B cell (primary cell): ENCODE data around the gene DCAF6. TPM values are rescaled to one million over a fixed set of nuclear protein-coding genes. Genes with fewer than 3 reads are reported as not detected.

Source experiments
- ATAC-seq: fragments of 200-7000 bp; cut with Tn5 transposase; one replicate; pipeline ENCODE4 v1.10.0; 2021; ENCODE audit warnings: low read depth, mild to moderate bottlenecking, moderate number of reproducible peaks, moderate library complexity
- CTCF ChIA-PET: fragments of 350-600 bp; sonication (Branson Sonifier 250); formaldehyde crosslinking; loops from one replicate; lab custom pipeline; 2021; ENCODE audit warnings: antibody characterized with exemption, inconsistent platforms; lab: Charles Lee
- POLR2A ChIA-PET: fragments of 350-600 bp; sonication (Branson Sonifier 250); formaldehyde crosslinking; loops from one replicate; lab custom pipeline; 2021; ENCODE audit warnings: antibody characterized with exemption; lab: Charles Lee
- DNase-seq: peaks from one replicate; pipeline ENCODE4 v3.0.0; 2013
- H2AFZ ChIP-seq: 2 replicates; pipeline ENCODE4 v1.6.1; 2012; ENCODE audit warnings: mild to moderate bottlenecking, low read depth, low read length; ENCODE audit not compliant: insufficient read depth, poor library complexity, severe bottlenecking
- H3K27ac ChIP-seq, 2 donors: 1 replicate in 1 of 2; 2 replicates in 1 of 2; pipeline ENCODE4 v1.5.1; 2012 to 2013; ENCODE audit warnings: low read length in 2 of 2, mild to moderate bottlenecking in 2 of 2, moderate library complexity in 1 of 2
- H3K27me3 ChIP-seq, 4 experiments: fragments of 200-600 bp in 1 of 4; sonication (generic) in 1 of 4; replicated peaks in 1 of 4; 1 replicate in 2 of 4; 2 replicates in 2 of 4; pipeline versions ENCODE4 v1.6.1 to v1.7.0; 2013 to 2016; ENCODE audit warnings: low read length in 3 of 4, mild to moderate bottlenecking in 2 of 4, mixed read lengths in 1 of 4, moderate library complexity in 1 of 4; ENCODE audit not compliant: insufficient read depth in 4 of 4, control insufficient read depth in 3 of 4; ENCODE audit errors: control extremely low read depth in 1 of 4
- H3K36me3 ChIP-seq, 2 experiments: replicated peaks in 1 of 2; 1 replicate in 1 of 2; 2 replicates in 1 of 2; pipeline versions ENCODE4 v1.6.1 to v1.7.1; 2013; ENCODE audit warnings: low read length in 1 of 2; ENCODE audit not compliant: insufficient read depth in 2 of 2, control insufficient read depth in 1 of 2; ENCODE audit errors: control extremely low read depth in 1 of 2, extremely low read depth in 1 of 2
- H3K4me1 ChIP-seq, 2 donors: fragments of 200-600 bp in 1 of 2; sonication (generic) in 1 of 2; 1 replicate in 1 of 2; 2 replicates in 1 of 2; pipeline versions ENCODE4 v1.5.1 to v1.6.1; 2013 to 2017; ENCODE audit warnings: low read length in 2 of 2; ENCODE audit not compliant: control insufficient read depth in 2 of 2, insufficient read depth in 2 of 2
- H3K4me2 ChIP-seq: replicated peaks from 2 replicates; pipeline ENCODE3; 2012; ENCODE audit warnings: mild to moderate bottlenecking, low read depth, low read length; ENCODE audit not compliant: poor library complexity, severe bottlenecking
- H3K4me3 ChIP-seq, 5 experiments: fragments of 200-600 bp in 1 of 5; sonication (generic) in 1 of 5; 1 replicate in 3 of 5; 2 replicates in 2 of 5; pipeline versions ENCODE4 v1.5.1 to v1.7.0; 2011 to 2016; ENCODE audit warnings: low read length in 4 of 5, mild to moderate bottlenecking in 4 of 5, low read depth in 2 of 5, control low read depth in 1 of 5, moderate library complexity in 1 of 5; ENCODE audit not compliant: insufficient read depth in 1 of 5; ENCODE audit errors: control extremely low read depth in 1 of 5, extremely low read depth in 1 of 5
- H3K79me2 ChIP-seq: fragments of 200-600 bp; sonication (generic); one replicate; pipeline ENCODE4 v1.6.0; 2016; ENCODE audit warnings: low read length; ENCODE audit not compliant: control insufficient read depth, insufficient read depth
- H3K9ac ChIP-seq: fragments of 200-600 bp; sonication (generic); 2 replicates; pipeline ENCODE4 v1.6.1; 2017; ENCODE audit warnings: mild to moderate bottlenecking, low read length, moderate library complexity
- H3K9me3 ChIP-seq, 3 donors: one replicate each; pipeline versions ENCODE4 v1.6.1 to v1.7.1; 2013; ENCODE audit warnings: low read length in 2 of 3; ENCODE audit not compliant: control insufficient read depth in 2 of 3, insufficient read depth in 1 of 3; ENCODE audit errors: control extremely low read depth in 1 of 3
- H4K20me1 ChIP-seq: 2 replicates; pipeline ENCODE4 v1.6.0; 2012; ENCODE audit warnings: mild to moderate bottlenecking, low read length; ENCODE audit not compliant: insufficient read depth, control insufficient read depth, poor library complexity, severe bottlenecking
- H3K27ac Mint-ChIP-seq: one replicate; pipeline ENCODE4 v1.8.0; 2021; ENCODE audit warnings: mixed read lengths
- H3K27me3 Mint-ChIP-seq: one replicate; pipeline ENCODE4 v1.8.0; 2021; ENCODE audit warnings: mixed read lengths
- H3K4me1 Mint-ChIP-seq: one replicate; pipeline ENCODE4 v1.8.0; 2021; ENCODE audit warnings: mixed read lengths
- H3K4me3 Mint-ChIP-seq: one replicate; pipeline ENCODE4 v1.8.0; 2021; ENCODE audit warnings: mixed read lengths
- H3K9me3 Mint-ChIP-seq: one replicate; pipeline ENCODE4 v1.8.0; 2022; ENCODE audit warnings: mixed read lengths; ENCODE audit not compliant: insufficient read depth
- CTCF ChIP-seq: fragments of 200-600 bp; IDR thresholded peaks from one replicate; pipeline ENCODE4 v1.8.0; 2022; ENCODE audit warnings: antibody characterized with exemption, mild to moderate bottlenecking
- EZH2 ChIP-seq: IDR thresholded peaks from 2 replicates; pipeline ENCODE4 v1.6.1; 2012; ENCODE audit warnings: borderline replicate concordance, low read depth, mild to moderate bottlenecking, moderate library complexity, low read length; ENCODE audit not compliant: insufficient read depth, poor library complexity, severe bottlenecking
- WGBS: methylation state at CpG from one replicate; pipeline ENCODE4 v1.1.5; 2013; ENCODE audit warnings: missing lambda C conversion rate; ENCODE audit not compliant: insufficient coverage; 5-methylcytosine and 5-hydroxymethylcytosine counted together
- intact Hi-C: fragments of 100-400 bp; cut with micrococcal nuclease; formaldehyde crosslinking; loops from one replicate; pipeline ENCODE4 v1.10.0; 2022
- polyA plus RNA-seq: library from polyadenylated mRNA; depleted of rRNA; stranded (reverse); fragments of >200 nt; gene quantifications from 2 replicates; pipeline ENCODE4 v1.2.3, GENCODE V29; 2012
- total RNA-seq, 2 donors: library from RNA; stranded (reverse); fragments of 120-200 nt in 1 of 2; gene quantifications; 1 replicate in 1 of 2; 2 replicates in 1 of 2; pipeline versions ENCODE4 v1.2.3 to v1.2.4, GENCODE V29; 2013 to 2022

DCAF6 gene
- total and polyA plus RNA-seq, 2 donors (not counting 1 experiment from before 2014, with no cell fraction given) = 17.5 to 40.4 TPM

GRCh38 chr1:168001213-168001612 is 64.7 kb downstream of the DCAF6 start:
- Histone ChIP-seq H3K79me2 (no peaks in the 10 kb centered on the region), H4K20me1 (no peaks in the 10 kb centered on the region), H3K4me1 (no peaks in the 10 kb centered on the region), H3K4me2 (no peak overlapping the region), H3K36me3 (peaks cover 9 to 11% of the 10 kb centered on the region in 2 experiments), H3K27me3 (no peaks in the 10 kb centered on the region), H3K9ac (no peak overlapping the region), H3K4me3 (no peak overlapping the region), H3K27ac (no peak overlapping the region), H3K9me3 (no peaks in the 10 kb centered on the region), H2AFZ (no peak overlapping the region)
- Mint-ChIP-seq H3K4me3 (no peak overlapping the region), H3K27me3 (no peaks in the 10 kb centered on the region), H3K9me3 (no peaks in the 10 kb centered on the region), H3K4me1 (no peaks in the 10 kb centered on the region), H3K27ac (no peak overlapping the region)
- ChIA-PET POLR2A (no interaction called here), CTCF (no interaction called here)
- intact Hi-C loops = loop anchor here (10.0 kb wide), 1 partner anchor 66 kb away; the partner anchor contains the start of genes DCAF6 and MPC2
- 100% methylated on average over 1 of the region's 1 CpG for WGBS
- TF ChIP-seq CTCF (no peak), EZH2 (no peak)
- DNase-seq (no peak), ATAC-seq (no peak)

GRCh38 chr1:168004531-168004930 is 68.0 kb downstream of the DCAF6 start:
- no peaks in the 10 kb centered on the region for H3K9me3 Mint-ChIP-seq
- no peak overlapping the region for H3K27ac Mint-ChIP-seq
- Histone ChIP-seq H4K20me1 (no peaks in the 10 kb centered on the region), H3K4me3 (no peak overlapping the region), H3K27ac (no peak overlapping the region), H3K36me3 (peaks cover 15 to 20% of the 10 kb centered on the region in 2 experiments), H3K4me2 (no peak overlapping the region), H3K27me3 (no peaks in the 10 kb centered on the region), H2AFZ (no peak overlapping the region), H3K9me3 (no peaks in the 10 kb centered on the region), H3K9ac (no peak overlapping the region), H3K79me2 (no peaks in the 10 kb centered on the region), H3K4me1 (no peaks in the 10 kb centered on the region)
- ChIA-PET CTCF (no interaction called here), POLR2A (no interaction called here)
- H3K4me3 Mint-ChIP-seq = no peak overlapping the region
- no peaks in the 10 kb centered on the region for H3K4me1 Mint-ChIP-seq
- DNase-seq (no peak), ATAC-seq (no peak)
- no peaks in the 10 kb centered on the region for H3K27me3 Mint-ChIP-seq
- intact Hi-C loops = loop anchor here (10.0 kb wide), 1 partner anchor 70 kb away; the partner anchor contains the start of genes DCAF6 and MPC2
- no CpG with 5 or more reads among the region's 2 CpGs for whole genome bisulfite sequencing
- TF ChIP-seq EZH2 (no peak), CTCF (no peak)
